HG03175 (cell line): ENCODE data around the gene FGG.
"Not testable (repeated sequence)": the region's sequence is repeated elsewhere in the genome, so short reads cannot be mapped to it uniquely, and the experiment has no call there.

ENCODE experiments used
- ATAC-seq: cut with Tn5 transposase; IDR thresholded peaks from one replicate; pipeline ENCODE4 v1.9.1; 2021; ENCODE audit warnings: mild to moderate bottlenecking, moderate library complexity; ENCODE audit not compliant: unreplicated experiment

FGG gene

DNA sequence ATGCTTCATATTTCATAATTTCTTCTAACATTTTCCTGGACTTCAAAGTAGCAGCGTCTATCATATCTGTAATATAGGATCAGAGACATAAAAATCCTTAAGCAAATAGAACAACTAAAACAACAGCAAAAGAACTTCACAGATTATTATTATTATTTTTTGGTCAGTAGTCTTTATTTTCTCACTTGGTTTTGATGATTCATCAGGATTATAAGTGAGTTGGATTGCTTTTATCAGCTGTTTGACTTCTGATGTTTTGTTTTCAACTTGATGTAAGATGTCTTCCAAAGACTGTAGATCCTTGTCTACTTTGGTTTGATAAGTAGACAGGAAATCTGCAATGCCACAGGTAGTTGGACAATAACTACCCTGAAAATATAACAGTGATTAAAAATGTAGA is 623 bp downstream of the FGG start:
- ATAC-seq = no peak

DNA sequence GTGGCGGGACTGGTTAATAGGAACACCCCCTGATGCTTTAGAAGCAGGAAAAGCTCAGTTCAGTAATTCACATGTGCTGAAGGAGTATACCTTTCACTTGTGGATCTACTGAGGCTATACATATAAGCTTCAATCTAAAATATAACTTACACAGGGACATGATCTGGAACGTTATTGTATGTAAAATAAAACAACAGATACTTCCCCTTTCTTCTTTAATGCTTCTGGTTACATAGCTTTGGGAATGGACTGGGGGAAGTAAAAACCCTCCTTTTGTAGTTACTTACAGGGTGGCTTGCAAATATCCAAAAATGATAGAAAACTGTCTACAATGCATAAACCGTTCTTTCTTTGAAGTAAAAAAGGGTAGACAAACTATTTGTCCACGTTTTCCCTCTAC is 1.9 kb downstream of the FGG start:
- ATAC-seq = no peak

DNA sequence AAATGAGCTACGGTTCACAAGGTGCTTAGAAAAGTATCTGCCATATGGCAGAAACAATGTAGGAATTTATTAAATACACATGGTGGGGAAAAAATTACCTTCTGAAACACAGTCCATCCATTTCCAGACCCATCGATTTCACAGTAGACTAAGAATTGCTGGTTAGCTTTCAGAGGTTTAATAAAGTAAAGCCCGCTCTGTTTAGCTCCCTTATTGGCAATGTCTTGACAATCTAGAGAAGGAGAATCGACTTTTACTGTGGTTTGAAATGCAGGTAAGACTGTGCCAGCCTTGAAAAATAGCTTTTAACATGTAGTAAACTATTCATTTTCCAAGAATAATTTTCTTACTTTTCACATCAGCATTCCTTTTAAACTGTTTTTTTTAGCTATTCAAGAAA is 2.9 kb downstream of the FGG start:
- ATAC-seq = no peak

GRCh38 chr4:154608361-154609252 is 3.8 kb downstream of the FGG start:
- no peak for ATAC-seq

GRCh38 chr4:154606728-154607723 is 5.4 kb downstream of the FGG start:
- no peak for ATAC-seq

- ATAC-seq = no peak
Observed at GRCh38 chr4:154604696-154605200, 7.7 kb downstream of the FGG start.

DNA sequence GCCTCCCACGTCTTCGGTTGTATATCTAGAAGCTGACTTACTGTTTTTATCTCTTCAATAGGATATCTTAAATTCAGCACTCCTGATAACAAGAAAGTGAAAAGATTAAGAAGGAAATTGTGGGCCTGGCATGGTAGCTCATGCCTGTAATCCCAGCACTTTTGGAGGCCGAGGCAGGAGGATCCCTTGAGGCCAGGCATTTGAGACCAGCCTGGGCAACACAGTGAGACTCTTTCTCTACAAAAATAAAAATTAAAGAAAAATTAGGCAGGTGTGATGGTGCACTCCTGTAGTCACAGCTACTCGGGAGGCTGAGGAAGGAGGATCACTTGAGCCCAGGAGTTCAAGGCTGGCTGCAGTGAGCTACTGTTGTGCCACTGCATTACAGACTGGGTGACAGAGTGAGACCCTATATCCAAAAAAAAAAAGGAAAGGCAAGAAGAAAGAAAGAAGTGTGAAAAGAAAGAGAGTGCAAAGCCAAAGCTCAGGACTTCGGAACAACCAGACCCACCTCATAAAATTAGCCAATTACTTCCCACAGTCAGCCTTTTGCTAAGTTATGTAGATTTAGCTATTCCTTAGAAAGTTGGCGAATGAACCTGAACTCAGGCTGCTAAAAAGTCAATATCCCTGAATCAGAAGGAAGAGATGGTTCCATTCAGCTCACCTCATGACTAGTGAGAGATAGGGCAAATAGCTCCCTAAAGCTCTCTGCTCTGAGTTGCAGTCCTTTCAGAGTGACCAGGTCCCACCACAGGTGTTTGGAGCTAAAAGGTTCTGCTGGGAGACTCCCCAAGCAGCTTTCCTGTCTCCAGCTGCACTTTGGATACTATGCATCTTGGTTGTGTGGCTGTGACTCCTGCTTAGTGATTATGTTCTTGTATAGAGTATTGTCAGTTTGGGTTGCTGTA is 9.2 kb downstream of the FGG start:
- ATAC-seq = no peak

GRCh38 chr4:154602404-154603020 is 9.9 kb downstream of the FGG start:
- ATAC-seq = no peak

DNA sequence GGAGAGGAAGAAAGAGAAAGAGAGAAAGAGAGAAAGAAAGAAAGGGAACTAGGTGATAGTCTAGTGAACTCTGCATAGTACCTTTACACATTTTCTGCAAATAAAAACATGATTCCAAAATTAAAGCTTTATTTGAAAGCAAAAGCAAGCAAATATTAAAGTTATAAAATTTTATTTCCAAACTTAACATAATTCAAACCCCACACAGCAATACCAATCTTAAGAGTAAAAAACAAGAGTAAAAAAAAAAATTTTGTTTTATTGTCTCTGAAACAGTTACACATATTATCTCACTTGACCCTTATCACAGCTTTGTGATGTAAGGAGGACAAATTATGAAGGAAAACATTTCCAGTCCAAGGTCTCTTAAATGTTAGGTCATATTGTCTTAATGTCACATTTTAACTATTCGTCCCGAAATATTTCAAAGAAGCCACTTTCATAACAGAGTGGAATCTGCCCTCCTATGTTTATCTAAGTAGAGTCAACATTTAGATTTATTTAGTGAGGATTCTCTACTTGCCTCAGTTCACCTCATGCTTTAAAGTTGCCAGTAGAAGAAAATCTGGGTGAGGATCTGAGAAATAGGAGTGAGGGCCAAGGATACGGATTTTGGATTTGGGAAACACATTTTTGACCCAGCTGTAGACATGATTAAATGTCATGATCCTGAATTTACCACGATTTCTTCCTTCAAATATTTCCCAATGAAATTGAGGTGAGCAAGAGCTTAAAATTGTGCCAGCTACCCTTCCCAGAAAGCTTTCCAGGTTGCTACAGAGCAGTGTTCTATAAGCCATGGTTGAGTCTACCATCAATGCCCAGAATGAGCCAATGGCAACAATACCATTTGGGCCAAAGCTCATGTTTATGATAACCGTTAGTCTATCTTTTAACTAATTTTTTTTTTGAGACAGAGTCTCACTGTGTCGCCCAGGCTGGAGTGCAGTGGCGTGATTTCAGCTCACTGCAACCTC is 14.4 kb downstream of the FGG start:
- ATAC-seq = no peak

GRCh38 chr4:154597281-154597680 is 15.2 kb downstream of the FGG start:
- ATAC-seq = not testable (repeated sequence)

DNA sequence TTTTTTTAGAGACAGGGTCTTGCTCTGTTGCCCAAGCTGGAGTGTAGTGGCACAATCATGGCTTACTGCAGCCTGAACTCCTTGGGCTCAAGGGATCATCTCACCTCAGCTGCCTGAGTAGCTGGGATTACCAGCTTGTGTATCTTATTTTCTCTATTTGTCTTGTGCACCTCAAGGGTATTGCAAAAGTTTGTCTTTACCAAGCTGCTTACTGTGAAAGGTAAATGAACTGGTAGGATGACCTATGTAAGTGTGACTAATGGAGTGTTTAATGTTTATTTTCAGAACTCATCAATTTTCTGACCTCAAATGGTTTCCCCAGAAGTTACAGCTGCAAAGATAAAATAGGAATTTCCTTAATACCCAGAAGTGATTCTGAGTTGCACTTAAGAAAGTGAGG is 16.6 kb downstream of the FGG start:
- ATAC-seq = no peak

GRCh38 chr4:154594343-154594742 is 18.1 kb downstream of the FGG start:
- ATAC-seq = not testable (repeated sequence)

DNA sequence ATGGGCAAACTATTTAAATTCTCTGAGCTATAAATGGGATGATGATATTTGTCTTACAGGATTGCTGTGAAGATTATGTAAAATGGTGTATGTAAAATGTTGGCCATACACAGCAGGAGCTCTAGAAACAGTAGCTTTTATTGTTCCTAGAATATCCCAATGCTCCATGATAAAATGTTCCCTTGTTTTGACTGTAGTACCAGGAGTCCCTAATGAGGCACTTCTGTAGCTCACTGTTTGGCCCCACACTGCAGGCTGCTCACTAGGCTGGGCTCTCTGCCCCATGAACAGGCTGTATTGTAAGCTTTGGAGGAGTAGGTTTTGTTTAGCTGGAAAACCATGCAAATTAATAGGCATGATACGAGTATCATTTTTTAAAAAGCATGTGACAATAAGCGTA is 18.6 kb downstream of the FGG start:
- no peak for ATAC-seq

DNA sequence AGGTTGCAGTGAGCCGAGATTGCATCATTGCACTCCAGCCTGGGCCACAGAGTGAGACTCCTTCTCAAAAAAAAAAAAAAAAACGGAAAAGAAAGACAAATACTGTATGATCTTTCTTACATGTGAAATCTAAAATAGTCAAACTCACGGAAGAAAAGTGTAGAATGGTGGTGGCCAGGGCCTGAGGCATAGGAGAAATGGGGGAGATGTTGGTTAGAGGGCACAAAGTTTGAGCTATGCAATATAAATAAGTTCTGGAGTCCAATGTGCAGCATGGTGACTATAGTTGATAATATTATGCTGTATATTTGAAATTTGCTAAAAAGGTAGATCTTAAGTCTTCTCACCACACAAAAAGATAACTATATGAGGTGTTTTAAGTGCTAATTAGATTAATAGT is 20.6 kb downstream of the FGG start:
- ATAC-seq = no peak

DNA sequence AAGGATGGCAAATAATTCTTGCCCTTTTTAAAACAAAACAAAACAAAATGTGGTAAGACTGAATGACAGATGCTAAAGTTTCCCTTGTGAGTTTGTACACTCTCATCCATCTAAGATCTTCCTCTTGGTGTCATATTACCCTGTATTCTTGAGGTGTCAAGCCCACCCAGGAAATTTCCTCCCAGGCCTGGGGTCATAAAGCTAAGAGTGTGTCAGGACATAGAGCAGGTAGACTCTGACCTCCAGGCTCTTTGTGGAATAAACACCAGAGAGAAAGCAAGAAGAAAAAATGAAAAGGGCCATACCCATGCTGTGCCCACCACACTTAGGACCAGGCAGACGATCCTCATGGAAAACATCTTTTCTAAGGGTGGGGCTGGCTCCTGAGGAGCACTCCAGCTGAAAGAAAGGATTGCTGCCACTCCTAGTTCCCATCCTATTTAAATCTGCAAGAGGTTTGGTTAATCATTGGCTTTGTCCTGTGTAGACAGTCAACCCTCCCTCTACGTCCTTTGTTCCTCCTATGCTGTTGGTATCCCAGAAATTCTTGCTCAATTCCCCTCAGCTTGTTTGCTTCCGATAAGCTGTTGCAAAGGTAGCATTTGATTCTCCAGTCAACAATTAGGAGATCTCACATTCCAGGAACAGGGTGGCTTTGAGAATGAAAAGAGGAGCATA is 22.0 kb downstream of the FGG start, which contains the start of gene FGA:
Gene FGA (minus strand): TSS at position 414 of the 678 bp plus-strand sequence. CDS start 55 bp downstream, at position 359.
- no peak for ATAC-seq

GRCh38 chr4:154589296-154590197 is 22.9 kb downstream of the FGG start:
- ATAC-seq = no peak

- no peak for ATAC-seq
Observed at GRCh38 chr4:154588198-154588597, 24.3 kb downstream of the FGG start.
